ENCODE results near the gene C3orf52. TPM values are rescaled to one million over a fixed set of nuclear protein-coding genes. Genes with fewer than 3 reads are reported as not detected.
A peak's percentile ranks its signal among the peaks of the same experiment; 100 is the strongest.

The C3orf52 gene
- total RNA-seq, 1 experiment from 2014 or later, result 2.2 TPM

- Histone ChIP-seq H3K27me3 (no peaks in the 10 kb centered on the region), H3K9me3 (no peaks in the 10 kb centered on the region), H3K36me3 (no peaks in the 10 kb centered on the region), H3K4me3 (no peak overlapping the region)
- no peak for DNase-seq
Measured at GRCh38 chr3:112104774-112105173, 18.6 kb downstream of the C3orf52 start.

- no peak for DNase-seq
- Histone ChIP-seq H3K9me3 (no peaks in the 10 kb centered on the region), H3K27me3 (no peaks in the 10 kb centered on the region), H3K4me3 (no peak overlapping the region), H3K36me3 (no peaks in the 10 kb centered on the region)
Measured at GRCh38 chr3:112109322-112109721, 23.1 kb downstream of the C3orf52 start.

GRCh38 chr3:112111785-112112402 is 25.7 kb downstream of the C3orf52 start:
- Histone ChIP-seq H3K27me3 (no peaks in the 10 kb centered on the region), H3K4me3 (no peak overlapping the region), H3K36me3 (no peaks in the 10 kb centered on the region), H3K9me3 (no peaks in the 10 kb centered on the region)
- DNase-seq, result peak; percentile 54

GRCh38 chr3:112114576-112115160 is 28.5 kb downstream of the C3orf52 start:
- DNase-seq, result no peak
- H3K27me3 ChIP-seq, result no peaks in the 10 kb centered on the region
- H3K9me3 ChIP-seq, result no peaks in the 10 kb centered on the region
- no peak overlapping the region for H3K4me3 ChIP-seq
- H3K36me3 ChIP-seq, result no peaks in the 10 kb centered on the region

- Histone ChIP-seq H3K36me3 (no peaks in the 10 kb centered on the region), H3K4me3 (no peak overlapping the region), H3K27me3 (no peaks in the 10 kb centered on the region), H3K9me3 (no peaks in the 10 kb centered on the region)
- DNase-seq, result no peak
Measured at GRCh38 chr3:112115161-112115739, 29.1 kb downstream of the C3orf52 start.

- Histone ChIP-seq H3K36me3 (no peaks in the 10 kb centered on the region), H3K4me3 (no peak overlapping the region)
- DNase-seq, result no peak
Measured at GRCh38 chr3:112115806-112116383, 29.7 kb downstream of the C3orf52 start.

GRCh38 chr3:112116748-112117186 is 30.6 kb downstream of the C3orf52 start:
- Histone ChIP-seq H3K36me3 (no peaks in the 10 kb centered on the region), H3K4me3 (no peak overlapping the region), H3K9me3 (no peaks in the 10 kb centered on the region), H3K27me3 (no peaks in the 10 kb centered on the region)
- no peak for DNase-seq

More at GRCh38 chr3:112115806-112116383, 29.7 kb downstream of the C3orf52 start:
- Histone ChIP-seq H3K27me3 (no peaks in the 10 kb centered on the region), H3K9me3 (no peaks in the 10 kb centered on the region)

- H3K9me3 ChIP-seq, result no peaks in the 10 kb centered on the region
- no peak for DNase-seq
- no peak overlapping the region for H3K4me3 ChIP-seq
- no peaks in the 10 kb centered on the region for H3K27me3 ChIP-seq
- H3K36me3 ChIP-seq, result no peaks in the 10 kb centered on the region
Measured at GRCh38 chr3:112117415-112117814, 31.2 kb downstream of the C3orf52 start.

- Histone ChIP-seq H3K4me3 (no peak overlapping the region), H3K27me3 (no peaks in the 10 kb centered on the region), H3K9me3 (no peaks in the 10 kb centered on the region), H3K36me3 (no peaks in the 10 kb centered on the region)
- no peak for DNase-seq
Measured at GRCh38 chr3:112117841-112118571, 31.8 kb downstream of the C3orf52 start.

GRCh38 chr3:112119962-112120836 is 34.0 kb downstream of the C3orf52 start:
- H3K4me3 ChIP-seq, result no peak overlapping the region
- no peaks in the 10 kb centered on the region for H3K27me3 ChIP-seq
- DNase-seq, result no peak
- no peaks in the 10 kb centered on the region for H3K36me3 ChIP-seq
- H3K9me3 ChIP-seq, result no peaks in the 10 kb centered on the region

- H3K36me3 ChIP-seq, result no peaks in the 10 kb centered on the region
- no peaks in the 10 kb centered on the region for H3K27me3 ChIP-seq
- H3K4me3 ChIP-seq, result no peak overlapping the region
- no peak for DNase-seq
- H3K9me3 ChIP-seq, result no peaks in the 10 kb centered on the region
Measured at GRCh38 chr3:112121577-112122547, 35.7 kb downstream of the C3orf52 start.

- no peak overlapping the region for H3K4me3 ChIP-seq
- no peaks in the 10 kb centered on the region for H3K36me3 ChIP-seq
- H3K9me3 ChIP-seq, result no peaks in the 10 kb centered on the region
- no peak for DNase-seq
- no peaks in the 10 kb centered on the region for H3K27me3 ChIP-seq
Measured at GRCh38 chr3:112122870-112123269, 36.7 kb downstream of the C3orf52 start.

GRCh38 chr3:112123548-112123947 is 37.4 kb downstream of the C3orf52 start:
- H3K4me3 ChIP-seq, result no peak overlapping the region
- no peaks in the 10 kb centered on the region for H3K9me3 ChIP-seq
- no peak for DNase-seq
- H3K36me3 ChIP-seq, result no peaks in the 10 kb centered on the region
- no peaks in the 10 kb centered on the region for H3K27me3 ChIP-seq

GRCh38 chr3:112124907-112125607 is 38.9 kb downstream of the C3orf52 start:
- H3K36me3 ChIP-seq, result no peaks in the 10 kb centered on the region
- no peak overlapping the region for H3K4me3 ChIP-seq
- no peak for DNase-seq
- no peaks in the 10 kb centered on the region for H3K27me3 ChIP-seq
- no peaks in the 10 kb centered on the region for H3K9me3 ChIP-seq

- Histone ChIP-seq H3K9me3 (no peaks in the 10 kb centered on the region), H3K4me3 (no peak overlapping the region)
- no peak for DNase-seq
Measured at GRCh38 chr3:112126511-112126911, 40.3 kb downstream of the C3orf52 start.

More at GRCh38 chr3:112126511-112126911, 40.3 kb downstream of the C3orf52 start:
- Histone ChIP-seq H3K27me3 (no peaks in the 10 kb centered on the region), H3K36me3 (no peaks in the 10 kb centered on the region)

Data from MG63 (cell line).